Measurements from ENCODE around the gene SYT14.
"Not testable (repeated sequence)": the region's sequence is repeated elsewhere in the genome, so short reads cannot be mapped to it uniquely, and the experiment has no call there.

SYT14 gene

DNA sequence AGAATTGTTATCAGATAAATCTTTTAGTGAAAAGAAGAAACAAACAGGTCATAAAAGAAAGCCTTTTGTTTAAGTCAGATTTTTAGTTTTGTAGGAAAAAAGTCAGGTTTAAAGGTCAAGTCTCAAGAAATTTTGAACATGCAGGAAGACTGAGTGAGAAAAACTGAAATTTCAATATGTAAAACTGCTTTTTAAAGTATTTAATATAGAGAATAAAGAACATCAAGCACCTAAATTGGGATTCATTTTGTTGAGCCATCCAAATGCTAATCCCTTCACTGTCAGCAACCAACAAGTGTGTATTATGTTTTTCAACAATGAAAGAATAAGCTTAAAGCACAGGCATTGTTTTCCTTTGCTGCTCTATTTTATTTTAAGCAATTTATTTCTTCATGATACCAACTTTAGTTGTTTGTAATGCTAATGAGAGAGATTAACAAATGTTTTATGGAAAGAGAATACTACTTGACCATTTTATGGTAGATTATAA, 179.7 kb downstream of the SYT14 start:
- no peak for DNase-seq (ENCODE audit: low read depth)

DNA sequence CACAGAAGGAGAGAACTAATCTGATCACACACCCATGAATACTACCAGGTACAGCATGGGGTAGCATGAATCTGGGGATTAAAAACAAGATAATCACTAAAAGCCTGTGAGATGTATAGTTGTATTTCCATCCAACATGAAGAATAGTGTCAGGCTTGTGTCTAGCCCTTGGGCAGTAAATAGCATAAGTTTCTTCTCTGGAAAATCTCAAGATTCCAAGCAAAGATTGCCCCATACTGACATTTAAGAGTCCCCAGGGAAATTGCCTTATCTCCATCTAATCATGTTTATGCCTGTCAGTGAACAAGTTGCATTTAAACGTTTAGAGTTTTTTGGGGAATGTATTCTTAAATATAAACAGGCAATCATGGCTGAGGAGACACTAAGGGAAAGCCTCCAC, 185.4 kb downstream of the SYT14 start:
- no peak for DNase-seq (ENCODE audit: low read depth)

GRCh38 chr1:210123924-210124589, 186.0 kb downstream of the SYT14 start:
- no peak for DNase-seq (ENCODE audit: low read depth)

GRCh38 chr1:210124736-210125135, 186.7 kb downstream of the SYT14 start:
- DNase-seq (ENCODE audit: low read depth), result no peak

DNA sequence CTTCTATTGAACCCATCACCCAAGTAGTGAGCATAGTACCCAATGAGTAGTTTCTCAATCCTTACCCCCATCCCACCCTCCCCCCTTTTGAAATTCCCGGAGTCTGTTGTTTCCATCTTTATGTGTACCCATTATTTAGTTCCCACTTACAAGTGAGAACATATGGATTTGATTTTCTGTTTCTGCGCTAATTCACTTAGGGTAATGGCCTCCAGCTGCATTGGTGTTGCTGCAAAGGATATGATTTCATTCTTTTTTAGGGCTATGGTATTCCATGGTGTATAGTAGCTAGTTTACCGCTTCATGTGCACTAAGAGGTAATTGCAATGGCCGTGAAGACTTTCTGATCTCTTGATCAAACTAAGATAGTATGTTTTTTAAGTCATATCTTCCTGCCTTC, 187.1 kb downstream of the SYT14 start:
- DNase-seq (ENCODE audit: low read depth), result no peak

DNA sequence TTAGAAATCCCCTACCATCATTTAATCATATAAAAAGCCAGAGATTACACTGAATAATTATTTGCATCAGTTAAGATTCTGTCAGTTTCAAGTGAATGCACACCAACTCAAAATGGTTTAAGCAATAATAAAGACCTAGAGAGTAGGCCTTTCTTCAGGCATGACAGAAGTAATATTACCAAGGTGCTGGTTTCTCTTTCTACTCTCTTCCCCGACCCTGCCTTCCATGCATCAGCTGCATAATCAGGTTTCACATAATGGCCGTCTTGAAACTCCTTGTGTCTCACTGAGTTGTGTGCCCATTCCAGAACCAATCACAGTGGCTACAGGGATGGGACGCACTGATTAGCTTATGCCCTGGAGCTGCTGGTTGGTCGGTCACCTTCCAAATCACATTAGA, 191.1 kb downstream of the SYT14 start:
- no peak for DNase-seq (ENCODE audit: low read depth)

GRCh38 chr1:210129759-210130158, 191.7 kb downstream of the SYT14 start:
- no peak for DNase-seq (ENCODE audit: low read depth)

GRCh38 chr1:210132582-210132981, 194.6 kb downstream of the SYT14 start:
- DNase-seq (ENCODE audit: low read depth), result no peak

GRCh38 chr1:210143465-210144062, 205.5 kb downstream of the SYT14 start:
- peak; percentile 33 for DNase-seq (ENCODE audit: low read depth)

- DNase-seq (ENCODE audit: low read depth), result no peak
Observed at GRCh38 chr1:210144736-210145135, 206.7 kb downstream of the SYT14 start.

GRCh38 chr1:210151052-210151672, 213.1 kb downstream of the SYT14 start:
- no peak for DNase-seq (ENCODE audit: low read depth)

DNA sequence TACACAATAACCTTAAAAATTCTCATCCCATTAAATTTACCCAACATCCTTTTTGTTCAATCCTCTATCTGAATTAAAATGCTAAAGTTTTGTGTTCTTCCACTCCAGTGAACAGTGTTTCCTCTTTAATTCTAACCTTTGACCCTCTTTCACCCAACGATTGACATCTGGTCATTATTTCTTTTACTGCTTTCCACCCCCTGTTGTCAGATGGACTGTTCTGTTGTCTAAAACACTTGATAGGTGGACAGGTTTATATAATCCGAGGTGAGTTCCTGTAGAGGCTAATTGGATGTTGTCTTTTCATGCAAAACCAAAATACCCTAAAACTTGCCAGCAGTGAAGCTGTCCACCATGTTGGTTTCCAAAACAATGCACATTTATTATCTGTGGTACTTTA, 221.2 kb downstream of the SYT14 start:
- no peak for DNase-seq (ENCODE audit: low read depth)

- DNase-seq (ENCODE audit: low read depth), result no peak
Observed at GRCh38 chr1:210170220-210170619, 232.2 kb downstream of the SYT14 start.

- no peak for DNase-seq (ENCODE audit: low read depth)
Observed at GRCh38 chr1:210174133-210174532, 236.1 kb downstream of the SYT14 start.

- DNase-seq (ENCODE audit: low read depth), result no peak
Observed at GRCh38 chr1:210185063-210185462, 247.0 kb downstream of the SYT14 start.

DNA sequence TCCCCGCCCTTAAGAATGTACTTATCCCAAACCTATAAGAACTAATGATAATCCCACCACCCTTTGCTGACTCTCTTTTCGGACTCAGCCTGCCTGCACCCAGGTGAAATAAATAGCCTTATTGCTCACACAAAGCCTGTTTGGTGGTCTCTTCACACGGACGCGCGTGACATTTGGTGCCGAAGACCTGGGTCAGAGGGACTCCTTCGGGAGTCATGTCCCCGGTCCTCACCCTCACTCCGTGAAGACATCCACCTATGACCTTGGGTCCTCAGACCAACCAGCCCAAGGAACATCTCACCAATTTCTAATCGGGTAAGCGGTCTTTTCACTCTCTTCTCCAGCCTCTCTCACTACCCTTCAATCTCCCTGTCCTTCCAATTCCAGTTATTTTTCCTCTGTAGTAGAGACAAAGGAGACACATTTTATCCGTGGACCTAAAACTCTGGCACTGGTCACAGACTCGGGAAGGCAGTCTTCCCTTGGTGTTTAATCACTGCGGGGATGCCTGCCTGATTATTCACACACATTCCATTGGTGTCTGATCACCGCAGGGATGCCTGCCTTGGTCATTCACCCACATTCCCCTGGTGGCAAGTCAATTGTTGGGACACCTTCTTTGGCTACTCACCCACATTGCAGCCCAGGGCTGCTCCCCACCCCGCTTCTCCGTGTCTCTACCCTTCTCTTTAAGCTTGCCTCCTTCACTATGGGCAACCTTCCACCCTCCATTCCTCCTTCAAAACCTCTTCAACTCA, 250.0 kb downstream of the SYT14 start:
- DNase-seq (ENCODE audit: low read depth), result not testable (repeated sequence)

DNA sequence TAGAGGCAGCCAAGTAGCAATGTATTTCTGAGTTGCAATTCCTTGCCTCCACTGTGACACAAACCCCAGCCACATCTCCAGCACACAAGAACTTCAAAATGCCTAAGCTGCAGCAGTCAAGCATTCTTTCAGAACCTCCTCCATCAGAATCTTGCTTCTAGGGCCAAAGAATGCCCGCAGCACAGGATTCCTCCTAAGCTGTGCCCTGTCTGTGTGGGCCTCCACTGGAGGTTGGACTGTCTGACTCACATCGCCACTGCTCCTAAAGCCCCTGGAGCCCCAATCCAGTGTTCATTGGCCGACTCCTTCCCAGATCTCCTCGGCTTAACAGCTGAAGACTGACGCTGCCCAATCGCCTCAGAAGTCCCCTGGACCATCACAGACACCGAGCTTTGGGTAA, 251.4 kb downstream of the SYT14 start:
- no peak for DNase-seq (ENCODE audit: low read depth)

DNA sequence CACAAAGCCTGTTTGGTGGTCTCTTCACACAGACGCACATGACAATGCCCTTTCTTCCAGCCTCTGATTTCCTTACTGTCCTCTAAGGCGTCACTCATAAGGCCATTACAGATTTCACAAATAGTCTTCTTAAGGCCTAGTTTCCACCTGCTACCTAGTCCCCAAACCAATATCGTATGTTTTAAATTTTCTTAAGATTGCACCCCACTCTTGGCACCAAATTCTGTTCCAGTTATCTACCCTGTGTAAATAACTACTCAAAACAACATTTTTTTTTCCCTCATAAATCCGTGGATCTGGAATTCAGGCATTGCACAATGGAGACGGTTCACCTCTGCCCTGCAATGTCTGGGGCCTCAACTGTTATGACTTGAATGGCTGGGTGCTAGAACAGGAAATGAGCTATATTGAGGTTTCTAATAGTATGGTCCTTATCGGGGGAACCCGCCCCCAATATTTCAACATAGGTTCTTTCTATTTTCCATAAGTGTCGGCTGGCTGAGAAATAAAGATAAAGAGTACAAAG, 257.7 kb downstream of the SYT14 start:
- DNase-seq (ENCODE audit: low read depth), result no peak

DNA sequence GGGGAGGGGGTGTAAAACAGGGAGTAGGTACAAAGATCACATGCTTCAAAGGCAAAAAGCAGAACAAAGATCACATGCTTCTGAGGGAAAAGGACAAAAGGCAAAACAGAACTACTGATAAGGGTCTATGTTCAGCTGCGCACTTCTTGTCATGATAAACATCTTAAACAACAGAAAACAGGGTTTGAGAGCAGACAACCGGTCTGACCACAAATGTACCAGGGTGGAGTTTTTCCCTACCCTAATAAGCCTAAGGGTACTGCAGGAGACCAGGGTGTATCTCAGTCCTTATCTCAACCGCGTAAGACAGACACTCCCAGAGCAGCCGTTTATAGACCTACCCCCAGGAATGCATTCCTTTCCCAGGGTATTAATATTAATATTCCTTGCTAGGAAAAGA, 258.2 kb downstream of the SYT14 start:
- DNase-seq (ENCODE audit: low read depth), result not testable (repeated sequence)

DNA sequence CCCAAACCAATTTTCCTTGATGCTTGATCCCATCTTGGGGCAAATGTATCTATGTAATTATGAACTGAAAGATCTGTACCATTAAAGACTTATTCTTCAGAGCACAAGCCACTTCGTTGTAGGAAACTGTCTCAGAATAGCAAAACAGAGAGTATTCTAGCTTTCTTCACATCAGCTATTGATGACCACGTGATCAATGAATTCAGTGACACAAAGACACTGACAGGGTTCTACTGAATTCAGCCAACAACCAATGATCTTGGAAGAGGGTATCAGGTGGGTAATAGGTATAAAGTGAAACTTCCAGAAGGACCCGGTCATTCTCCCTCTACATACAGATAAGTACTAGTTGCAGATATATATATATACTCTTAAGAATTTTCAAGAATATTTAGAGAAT, 260.8 kb downstream of the SYT14 start:
- no peak for DNase-seq (ENCODE audit: low read depth)

DNA sequence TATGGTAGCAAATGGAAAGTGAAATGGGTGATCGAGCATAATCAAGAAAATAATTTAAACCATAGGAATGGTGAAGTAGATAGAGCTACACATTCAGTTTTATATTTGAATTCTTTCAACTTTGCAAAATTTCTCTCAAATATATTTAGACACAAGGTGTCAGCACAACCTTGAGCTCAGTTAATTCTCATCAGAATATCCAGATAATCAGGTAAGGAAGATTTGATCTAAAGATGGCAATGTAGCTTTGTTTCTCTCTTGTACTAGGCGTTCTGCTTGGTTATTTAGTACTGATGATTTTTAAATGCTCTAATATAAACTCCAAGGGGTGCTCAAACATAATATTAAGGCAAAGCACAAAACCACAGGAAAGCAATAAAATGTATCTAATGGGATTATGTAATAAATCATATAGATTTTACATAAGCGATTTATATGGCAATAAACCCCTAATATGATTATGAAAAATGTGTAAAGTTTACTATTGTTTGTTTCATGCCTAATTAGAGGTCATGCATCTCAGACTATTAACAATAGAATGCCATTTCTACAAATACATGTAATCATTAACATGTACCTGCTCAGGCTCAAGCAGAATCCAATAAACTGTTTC, 262.2 kb downstream of the SYT14 start:
- DNase-seq (ENCODE audit: low read depth), result no peak

GRCh38 chr1:210201681-210202080, 263.7 kb downstream of the SYT14 start:
- no peak for DNase-seq (ENCODE audit: low read depth)
